MCF 10A (cell line): ENCODE measurements around the gene SLC38A8. TPM values are rescaled to one million over a fixed set of nuclear protein-coding genes. Genes with fewer than 3 reads are reported as not detected.

Source experiments
- BruUV-seq: library from RNA; stranded (reverse); fragments of 400-500 nt; replicated peaks from 2 replicates; lab custom pipeline; 2021; lab: Mats Ljungman, UMichigan
- CTCF ChIA-PET: fragments of 300-600 bp; sonication (Branson Sonifier 250); formaldehyde crosslinking; extraction: SDS; loops from one replicate; lab custom pipeline; 2021; ENCODE audit warnings: antibody characterized with exemption, inconsistent platforms; lab: Yijun Ruan, JAX
- POLR2A ChIA-PET: fragments of 300-600, 350-650 bp; sonication (Branson Sonifier 250); formaldehyde crosslinking; extraction: SDS; loops from one replicate; lab custom pipeline; 2020; ENCODE audit warnings: antibody characterized with exemption, inconsistent platforms; lab: Yijun Ruan, JAX
- DNase-seq: peaks from one replicate; pipeline ENCODE4 v3.0.0-alpha.2; 2018; ENCODE audit not compliant: unreplicated experiment
- H3K27ac Mint-ChIP-seq: one replicate; pipeline ENCODE4 v1.8.0; 2022; ENCODE audit warnings: mild to moderate bottlenecking, low read depth, mixed read lengths; ENCODE audit not compliant: unreplicated experiment
- H3K27me3 Mint-ChIP-seq: one replicate; pipeline ENCODE4 v1.8.0; 2022; ENCODE audit warnings: mixed read lengths; ENCODE audit not compliant: insufficient read depth, unreplicated experiment
- H3K36me3 Mint-ChIP-seq: one replicate; pipeline ENCODE4 v1.8.0; 2022; ENCODE audit warnings: mild to moderate bottlenecking, moderate library complexity, mixed read lengths; ENCODE audit not compliant: insufficient read depth, unreplicated experiment
- H3K4me1 Mint-ChIP-seq: one replicate; pipeline ENCODE4 v1.8.0; 2022; ENCODE audit warnings: mixed read lengths; ENCODE audit not compliant: insufficient read depth, unreplicated experiment
- H3K4me3 Mint-ChIP-seq: one replicate; pipeline ENCODE4 v1.8.0; 2022; ENCODE audit warnings: mild to moderate bottlenecking, moderate library complexity, mixed read lengths; ENCODE audit not compliant: unreplicated experiment
- H3K9me3 Mint-ChIP-seq: one replicate; pipeline ENCODE4 v1.8.0; 2022; ENCODE audit warnings: mixed read lengths; ENCODE audit not compliant: unreplicated experiment
- intact Hi-C: fragments of 100-400 bp; cut with micrococcal nuclease; formaldehyde crosslinking; loops from 2 replicates; pipeline ENCODE4 v1.14.1; 2022
- total RNA-seq: library from RNA; stranded (reverse); gene quantifications from 2 replicates; pipeline ENCODE4 v1.2.3, GENCODE V29; 2022
- TF ChIP-seq, protein P1 (sequence below): fragments of 200-600 bp; IDR thresholded peaks from one replicate; pipeline ENCODE4 v1.8.0; 2022; ENCODE audit warnings: antibody characterized with exemption, mild to moderate bottlenecking; ENCODE audit not compliant: unreplicated experiment

SLC38A8 gene
- total RNA-seq, 1 experiment from 2014 or later: not detected

DNA sequence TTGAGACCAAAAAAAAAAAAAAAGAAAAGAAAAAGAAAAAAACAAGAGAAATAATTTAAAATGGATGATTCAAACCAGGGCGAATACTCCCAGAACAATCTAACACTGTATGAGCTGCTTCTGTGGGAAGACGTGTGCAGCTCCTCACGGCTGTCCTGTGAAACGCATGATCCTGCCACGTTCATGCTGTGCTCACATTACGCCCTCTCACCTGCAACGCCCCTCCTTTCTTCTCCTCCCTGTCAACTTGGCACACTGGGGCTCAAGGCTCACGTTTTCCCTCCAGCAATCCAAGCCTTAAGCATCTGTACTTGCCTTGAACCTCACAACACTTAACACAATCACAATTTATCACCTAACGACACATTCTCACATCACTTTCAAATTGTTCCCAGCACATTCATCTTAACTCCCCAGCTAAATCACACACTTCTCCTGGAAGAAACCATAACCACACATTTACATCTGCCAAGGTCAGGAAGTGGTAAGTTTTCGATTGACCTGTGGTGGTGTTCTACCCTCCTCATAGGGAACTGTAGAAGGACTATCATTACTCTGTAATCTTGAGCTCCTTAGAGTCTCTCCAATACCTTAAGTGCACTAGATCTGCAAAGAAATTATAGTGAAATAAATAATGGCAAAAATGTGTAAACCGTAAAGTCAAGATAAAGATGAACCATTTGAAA lies 45.0 kb upstream of the SLC38A8 start:
- peaks cover 81% of the 10 kb centered on the region for H3K36me3 Mint-ChIP-seq
- no TSS peak for BruUV-seq
- no peaks in the 10 kb centered on the region for H3K27me3 Mint-ChIP-seq
- ChIA-PET CTCF (interaction anchor here (0.6 to 11.2 kb wide), 13 partner anchors 10 to 998 kb away, joined by 3 to 81 read pairs (median 4); partner anchors contain the start of gene TAF1C), POLR2A (interaction anchor here (1.1 kb wide), 1 partner anchor 13 kb away, joined by 3 read pairs; no protein-coding TSS in a partner anchor)
- TF ChIP-seq, protein P1, sequence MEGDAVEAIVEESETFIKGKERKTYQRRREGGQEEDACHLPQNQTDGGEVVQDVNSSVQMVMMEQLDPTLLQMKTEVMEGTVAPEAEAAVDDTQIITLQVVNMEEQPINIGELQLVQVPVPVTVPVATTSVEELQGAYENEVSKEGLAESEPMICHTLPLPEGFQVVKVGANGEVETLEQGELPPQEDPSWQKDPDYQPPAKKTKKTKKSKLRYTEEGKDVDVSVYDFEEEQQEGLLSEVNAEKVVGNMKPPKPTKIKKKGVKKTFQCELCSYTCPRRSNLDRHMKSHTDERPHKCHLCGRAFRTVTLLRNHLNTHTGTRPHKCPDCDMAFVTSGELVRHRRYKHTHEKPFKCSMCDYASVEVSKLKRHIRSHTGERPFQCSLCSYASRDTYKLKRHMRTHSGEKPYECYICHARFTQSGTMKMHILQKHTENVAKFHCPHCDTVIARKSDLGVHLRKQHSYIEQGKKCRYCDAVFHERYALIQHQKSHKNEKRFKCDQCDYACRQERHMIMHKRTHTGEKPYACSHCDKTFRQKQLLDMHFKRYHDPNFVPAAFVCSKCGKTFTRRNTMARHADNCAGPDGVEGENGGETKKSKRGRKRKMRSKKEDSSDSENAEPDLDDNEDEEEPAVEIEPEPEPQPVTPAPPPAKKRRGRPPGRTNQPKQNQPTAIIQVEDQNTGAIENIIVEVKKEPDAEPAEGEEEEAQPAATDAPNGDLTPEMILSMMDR: no peak
- intact Hi-C loops: no loop called here
- no peak overlapping the region for H3K27ac Mint-ChIP-seq
- no peak overlapping the region for H3K4me3 Mint-ChIP-seq
- no peak for DNase-seq
- no peaks in the 10 kb centered on the region for H3K4me1 Mint-ChIP-seq
- no peaks in the 10 kb centered on the region for H3K9me3 Mint-ChIP-seq

DNA sequence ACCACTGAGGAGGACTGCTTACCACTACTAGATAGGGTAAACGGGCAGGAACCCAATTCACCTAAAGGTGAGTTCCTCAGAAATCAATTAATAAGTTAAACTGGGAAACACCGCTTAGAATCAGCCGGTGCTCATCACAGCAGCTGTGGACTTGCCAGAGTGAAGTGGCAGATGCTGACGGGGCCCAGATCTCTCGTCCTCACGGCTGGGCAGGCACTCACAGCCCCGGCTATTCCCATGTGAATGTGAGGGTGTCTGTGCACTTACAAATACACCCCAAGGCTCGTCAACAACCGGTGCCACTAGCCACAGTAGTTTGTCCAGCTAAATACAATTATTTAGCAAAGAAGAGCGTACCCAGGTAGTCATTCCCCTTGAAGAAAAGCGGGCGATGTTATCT lies 44.4 kb upstream of the SLC38A8 start:
- intact Hi-C loops: no loop called here
- Mint-ChIP-seq H3K4me1 (no peaks in the 10 kb centered on the region), H3K9me3 (no peaks in the 10 kb centered on the region), H3K4me3 (no peak overlapping the region), H3K27me3 (no peaks in the 10 kb centered on the region), H3K27ac (no peak overlapping the region), H3K36me3 (peaks cover 81% of the 10 kb centered on the region)
- ChIA-PET CTCF (interaction anchor here (0.6 to 11.2 kb wide), 9 partner anchors 10 to 292 kb away, joined by 3 to 81 read pairs (median 6); partner anchors contain the start of gene TAF1C), POLR2A (interaction anchor here (1.1 kb wide), 1 partner anchor 12 kb away, joined by 3 read pairs; no protein-coding TSS in a partner anchor)
- no TSS peak for BruUV-seq
- TF ChIP-seq, protein P1: no peak
- DNase-seq: no peak

DNA sequence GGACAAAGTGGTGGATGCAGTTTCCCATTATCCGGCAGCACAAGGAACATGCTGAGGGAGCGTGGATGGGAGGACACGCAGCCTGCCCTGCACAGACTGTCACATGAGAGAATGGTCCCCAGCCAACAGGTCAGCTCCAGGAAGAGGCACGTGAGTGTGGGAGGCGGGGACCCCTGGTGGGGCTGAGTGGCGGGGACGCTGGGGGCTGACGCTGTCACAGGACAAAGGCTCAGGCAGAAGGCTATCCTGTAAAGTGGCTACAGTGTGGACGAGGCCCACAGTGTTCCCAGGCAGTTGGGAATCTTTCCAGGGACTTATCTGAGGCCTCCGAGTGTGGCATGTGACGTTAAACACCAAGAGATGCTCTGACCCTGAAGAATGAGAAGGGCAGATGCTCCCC lies 43.7 kb upstream of the SLC38A8 start:
- intact Hi-C loops: no loop called here
- Mint-ChIP-seq H3K4me3 (no peak overlapping the region), H3K36me3 (peaks cover 81% of the 10 kb centered on the region), H3K9me3 (no peaks in the 10 kb centered on the region), H3K27me3 (no peaks in the 10 kb centered on the region), H3K4me1 (no peaks in the 10 kb centered on the region), H3K27ac (no peak overlapping the region)
- CTCF ChIA-PET: interaction anchor here (0.7 to 11.2 kb wide), 9 partner anchors 9 to 102 kb away, joined by 3 to 81 read pairs (median 6); partner anchors contain the start of gene TAF1C
- TF ChIP-seq, protein P1: no peak
- DNase-seq: no peak
- POLR2A ChIA-PET: no interaction called here
- no TSS peak for BruUV-seq

DNA sequence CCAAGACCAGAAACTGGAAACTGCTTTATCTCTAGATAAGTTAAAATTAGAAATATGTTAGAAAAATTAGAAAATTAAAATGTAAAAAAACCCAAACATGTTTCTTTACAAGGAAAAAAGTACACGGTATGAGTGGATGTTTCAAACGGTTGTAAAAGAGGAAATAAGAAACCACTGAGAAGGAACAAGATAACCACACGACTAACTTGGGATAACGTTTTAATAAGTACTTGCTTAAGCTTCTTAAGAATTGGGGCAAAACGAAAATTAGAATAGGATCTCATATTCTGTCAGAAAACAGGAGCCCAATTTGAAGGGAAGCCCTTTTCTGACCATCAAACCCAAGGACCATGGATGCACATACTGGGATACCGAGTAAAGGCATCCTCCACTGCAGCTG lies 43.2 kb upstream of the SLC38A8 start:
- H3K9me3 Mint-ChIP-seq: no peaks in the 10 kb centered on the region
- H3K4me3 Mint-ChIP-seq: no peak overlapping the region
- no peak overlapping the region for H3K27ac Mint-ChIP-seq
- BruUV-seq: no TSS peak
- intact Hi-C loops: no loop called here
- POLR2A ChIA-PET: no interaction called here
- DNase-seq: no peak
- H3K27me3 Mint-ChIP-seq: no peaks in the 10 kb centered on the region
- CTCF ChIA-PET: interaction anchor here (0.7 to 11.2 kb wide), 9 partner anchors 14 to 158 kb away, joined by 3 to 81 read pairs (median 4); partner anchors contain the start of genes ADAD2 and TAF1C
- no peaks in the 10 kb centered on the region for H3K4me1 Mint-ChIP-seq
- peaks cover 81% of the 10 kb centered on the region for H3K36me3 Mint-ChIP-seq
- TF ChIP-seq, protein P1: no peak
